Gastroesophageal sphincter (tissue), 4 donors: Measurements from ENCODE around the gene ANAPC7. TPM values are rescaled to one million over a fixed set of nuclear protein-coding genes. Genes with fewer than 3 reads are reported as not detected.

Experiments
- ATAC-seq: fragments of 150-250 bp; one replicate; pipeline ENCODE4 v1.9.1; 2016; ENCODE audit warnings: mild to moderate bottlenecking, moderate library complexity
- H3K27ac ChIP-seq, 4 donors: fragments of 200-600 bp; sonication (generic) in 3 of 4; 1 replicate in 3 of 4; 2 replicates in 1 of 4; pipeline ENCODE4 v1.5.1; 2016 to 2019
- H3K27me3 ChIP-seq: fragments of 200-600 bp; sonication (generic); one replicate; pipeline ENCODE4 v1.5.1; 2019
- H3K36me3 ChIP-seq, 2 donors: fragments of 200-600 bp; sonication (generic); one replicate each; pipeline ENCODE4 v1.5.1; 2019; ENCODE audit warnings: control low read depth in 1 of 2
- H3K4me1 ChIP-seq, 3 donors: fragments of 200-600 bp; sonication (generic); 1 replicate in 2 of 3; 2 replicates in 1 of 3; pipeline ENCODE4 v1.5.1; 2016 to 2019; ENCODE audit warnings: control low read depth in 2 of 3
- H3K4me3 ChIP-seq, 2 donors: fragments of 200-600 bp; sonication (generic); one replicate each; pipeline ENCODE4 v1.5.1; 2019; ENCODE audit warnings: mild to moderate bottlenecking in 1 of 2, moderate library complexity in 1 of 2
- H3K9me3 ChIP-seq, 3 donors: fragments of 200-600 bp; sonication (generic); one replicate each; pipeline ENCODE4 v1.5.1; 2017 to 2019; ENCODE audit warnings: control low read depth in 2 of 3
- EP300 ChIP-seq: sonication (generic); formaldehyde crosslinking; IDR thresholded peaks from one replicate; pipeline ENCODE4 v1.6.1; 2017; ENCODE audit warnings: antibody characterized with exemption, mild to moderate bottlenecking
- POLR2A ChIP-seq, 2 donors: fragments of 450-650 bp; IDR thresholded peaks; one replicate each; pipeline ENCODE4 v1.6.1; 2017; ENCODE audit warnings: antibody characterized with exemption in 2 of 2, mild to moderate bottlenecking in 2 of 2, moderate library complexity in 1 of 2
- POLR2AphosphoS5 ChIP-seq: sonication (generic); formaldehyde crosslinking; IDR thresholded peaks from one replicate; pipeline ENCODE4 v1.6.1; 2017; ENCODE audit warnings: antibody characterized with exemption
- whole genome bisulfite sequencing, 2 donors: methylation state at CpG; one replicate each; pipeline ENCODE4 v1.1.5; 2018; ENCODE audit warnings: low coverage in 1 of 2; 5-methylcytosine and 5-hydroxymethylcytosine counted together
- total RNA-seq, 4 donors: library from RNA; depleted of rRNA; stranded (reverse); fragments of >200 nt; gene quantifications; one replicate each; pipeline ENCODE4 v1.1.0, GENCODE V29; 2016
- TF ChIP-seq, protein P1 (sequence below), 4 experiments: fragments of 200-600 bp in 2 of 4; fragments of 450-650 bp in 2 of 4; sonication (generic) in 1 of 4; IDR thresholded peaks; one replicate each; pipeline ENCODE4 v1.5.1; 2017 to 2019; ENCODE audit warnings: antibody characterized with exemption in 4 of 4, mild to moderate bottlenecking in 2 of 4, moderate library complexity in 2 of 4

Gene ANAPC7, protein sequence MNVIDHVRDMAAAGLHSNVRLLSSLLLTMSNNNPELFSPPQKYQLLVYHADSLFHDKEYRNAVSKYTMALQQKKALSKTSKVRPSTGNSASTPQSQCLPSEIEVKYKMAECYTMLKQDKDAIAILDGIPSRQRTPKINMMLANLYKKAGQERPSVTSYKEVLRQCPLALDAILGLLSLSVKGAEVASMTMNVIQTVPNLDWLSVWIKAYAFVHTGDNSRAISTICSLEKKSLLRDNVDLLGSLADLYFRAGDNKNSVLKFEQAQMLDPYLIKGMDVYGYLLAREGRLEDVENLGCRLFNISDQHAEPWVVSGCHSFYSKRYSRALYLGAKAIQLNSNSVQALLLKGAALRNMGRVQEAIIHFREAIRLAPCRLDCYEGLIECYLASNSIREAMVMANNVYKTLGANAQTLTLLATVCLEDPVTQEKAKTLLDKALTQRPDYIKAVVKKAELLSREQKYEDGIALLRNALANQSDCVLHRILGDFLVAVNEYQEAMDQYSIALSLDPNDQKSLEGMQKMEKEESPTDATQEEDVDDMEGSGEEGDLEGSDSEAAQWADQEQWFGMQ
- 10 to 100 TPM; 40.4 to 50.1 (median 46.2) TPM for total RNA-seq

DNA sequence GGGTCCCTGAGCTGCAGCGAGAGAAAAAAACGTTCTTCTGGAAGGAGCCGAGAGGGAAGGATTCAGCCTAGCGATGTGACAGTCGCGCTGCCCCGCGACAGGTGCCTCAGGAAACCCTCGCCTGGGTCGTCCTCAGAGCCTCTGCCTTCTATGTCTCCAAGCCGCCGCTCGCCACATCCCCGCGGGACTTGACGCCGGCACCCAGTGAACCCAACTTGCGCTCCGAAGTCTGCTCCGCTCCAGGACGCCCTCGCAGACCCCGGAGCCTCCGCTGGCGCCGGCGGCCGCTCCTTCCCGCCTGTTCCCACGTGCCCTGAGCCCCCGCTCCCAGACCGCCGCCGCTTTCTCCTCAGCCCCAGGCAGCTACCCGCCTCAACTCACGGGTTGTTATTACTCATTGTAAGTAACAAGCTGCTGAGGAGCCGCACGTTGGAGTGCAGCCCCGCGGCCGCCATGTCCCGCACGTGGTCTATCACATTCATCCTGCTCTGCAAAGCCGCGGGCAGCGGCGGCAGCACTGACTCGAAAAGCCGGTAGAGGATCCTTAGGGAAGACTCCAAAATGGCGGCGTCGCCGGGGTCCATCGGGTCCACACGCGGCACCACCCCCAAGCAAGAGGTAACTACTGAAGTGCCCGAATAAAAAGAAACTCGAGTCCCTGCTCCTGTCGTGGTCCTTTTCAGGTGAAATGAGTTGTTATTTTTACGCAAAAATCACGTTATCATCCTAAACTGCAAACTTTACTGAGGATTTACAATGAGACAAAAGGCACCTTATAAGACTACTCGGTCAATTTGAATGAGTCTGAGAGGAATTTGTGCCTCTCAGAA lies at the start of gene ANAPC7:
Gene ANAPC7 (minus strand): TSS at position 563 of the 830 bp plus-strand sequence. CDS start 81 bp downstream, at position 482.
- H3K27me3 ChIP-seq, result no peaks in the 10 kb centered on the region
- ATAC-seq, result peak; percentile 97
- TF ChIP-seq POLR2A (IDR thresholded peaks at IDR 0.05) (peak; percentile 32 to 41), POLR2AphosphoS5 (peak; percentile 81)
- TF ChIP-seq, protein P1, sequence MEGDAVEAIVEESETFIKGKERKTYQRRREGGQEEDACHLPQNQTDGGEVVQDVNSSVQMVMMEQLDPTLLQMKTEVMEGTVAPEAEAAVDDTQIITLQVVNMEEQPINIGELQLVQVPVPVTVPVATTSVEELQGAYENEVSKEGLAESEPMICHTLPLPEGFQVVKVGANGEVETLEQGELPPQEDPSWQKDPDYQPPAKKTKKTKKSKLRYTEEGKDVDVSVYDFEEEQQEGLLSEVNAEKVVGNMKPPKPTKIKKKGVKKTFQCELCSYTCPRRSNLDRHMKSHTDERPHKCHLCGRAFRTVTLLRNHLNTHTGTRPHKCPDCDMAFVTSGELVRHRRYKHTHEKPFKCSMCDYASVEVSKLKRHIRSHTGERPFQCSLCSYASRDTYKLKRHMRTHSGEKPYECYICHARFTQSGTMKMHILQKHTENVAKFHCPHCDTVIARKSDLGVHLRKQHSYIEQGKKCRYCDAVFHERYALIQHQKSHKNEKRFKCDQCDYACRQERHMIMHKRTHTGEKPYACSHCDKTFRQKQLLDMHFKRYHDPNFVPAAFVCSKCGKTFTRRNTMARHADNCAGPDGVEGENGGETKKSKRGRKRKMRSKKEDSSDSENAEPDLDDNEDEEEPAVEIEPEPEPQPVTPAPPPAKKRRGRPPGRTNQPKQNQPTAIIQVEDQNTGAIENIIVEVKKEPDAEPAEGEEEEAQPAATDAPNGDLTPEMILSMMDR (IDR thresholded peaks at IDR 0.05), result no peak
- peaks cover 0 to 22% of the 10 kb centered on the region in 2 donors for H3K36me3 ChIP-seq
- H3K4me1 ChIP-seq, result peaks cover 0 to 42% (median 9%) of the 10 kb centered on the region in 3 donors
- no peaks in the 10 kb centered on the region for H3K9me3 ChIP-seq
- H3K27ac ChIP-seq, result peak within 1 kb of the TSS; percentile 91 to 96 (median 92)
- 0% methylated on average over 14 to 16 of the region's 62 CpGs for WGBS, 2 donors
- peak within 1 kb of the TSS; percentile 66 to 96 for H3K4me3 ChIP-seq

DNA sequence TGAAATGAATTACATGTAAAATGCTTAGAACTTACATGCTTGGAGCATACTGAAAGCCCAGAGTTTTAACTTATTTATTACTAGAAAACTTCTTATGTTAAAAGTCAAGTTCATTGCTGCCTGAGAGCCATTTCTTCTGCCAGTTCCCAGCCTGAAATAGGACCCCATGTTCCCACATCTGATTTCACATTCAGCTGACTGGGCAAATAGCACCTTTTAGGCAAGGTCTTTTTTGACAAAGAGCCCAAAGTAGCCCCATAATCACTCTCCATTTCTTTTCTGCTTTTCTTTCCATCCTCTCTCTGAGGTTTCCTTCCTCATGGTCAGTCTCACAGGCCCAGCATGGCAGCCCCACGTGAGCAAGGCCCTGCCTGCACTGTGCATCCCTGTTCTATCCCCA lies 47.8 kb upstream of the ANAPC7 start:
- peaks cover 0 to 46% of the 10 kb centered on the region in 2 donors for H3K36me3 ChIP-seq
- no peak for ATAC-seq
- WGBS, 2 donors, result 40% methylated on average over 1 of the region's 1 CpG; no CpG with 5 or more reads in 1 of the 2 donors
- no peak overlapping the region for H3K4me3 ChIP-seq
- H3K9me3 ChIP-seq, result no peaks in the 10 kb centered on the region
- H3K27ac ChIP-seq, result peak overlapping the region in 1 of 4 donors; percentile 87
- peaks cover 0 to 26% (median 17%) of the 10 kb centered on the region in 3 donors for H3K4me1 ChIP-seq
- TF ChIP-seq EP300 (no peak), POLR2A (IDR thresholded peaks at IDR 0.05) (no peak), POLR2AphosphoS5 (no peak)
- TF ChIP-seq, protein P1 (IDR thresholded peaks at IDR 0.05), result no peak
- H3K27me3 ChIP-seq, result no peaks in the 10 kb centered on the region

DNA sequence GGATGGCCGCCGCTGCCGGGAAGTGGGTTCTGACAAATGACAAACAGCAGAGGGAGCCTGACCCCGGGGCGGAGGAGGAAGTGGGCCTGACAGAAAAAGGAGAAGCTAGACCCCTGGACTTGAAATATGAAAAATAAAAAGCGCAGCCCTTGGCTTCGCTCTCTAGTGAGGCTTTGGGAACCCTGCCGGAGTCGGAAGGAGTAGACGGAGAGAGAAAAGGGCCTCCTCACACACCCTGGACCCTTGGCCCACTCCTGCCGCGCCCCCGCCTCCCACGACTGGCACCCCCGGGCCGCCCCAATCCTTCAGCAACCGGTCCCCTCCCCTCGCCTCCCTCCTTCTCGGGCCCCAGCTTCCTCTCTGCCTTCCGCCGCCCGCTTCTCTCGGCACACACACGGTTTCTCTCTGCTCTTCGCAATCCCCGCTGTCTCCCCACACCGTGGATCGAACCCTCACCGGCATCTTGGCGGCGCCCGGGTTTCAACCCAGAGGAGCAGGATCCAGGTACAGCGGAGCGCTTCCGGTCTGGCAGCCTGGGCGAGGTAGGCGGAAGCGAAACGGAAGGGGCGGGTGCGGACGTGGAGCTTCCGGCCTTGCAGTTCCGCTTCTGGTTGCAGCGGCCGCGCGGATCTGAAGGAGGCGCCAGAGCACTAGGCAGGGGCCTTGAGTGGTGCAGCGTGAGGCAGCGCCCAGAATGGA lies 46.4 kb upstream of the ANAPC7 start, which contains the start of gene ARPC3:
Gene ARPC3 (minus strand): TSS at position 539 of the 699 bp plus-strand sequence. CDS start 77 bp downstream, at position 462.
- Histone ChIP-seq H3K27me3 (no peaks in the 10 kb centered on the region), H3K27ac (peak within 1 kb of the TSS; percentile 78 to 95 (median 91)), H3K4me1 (peaks cover 0 to 38% (median 17%) of the 10 kb centered on the region in 3 donors), H3K36me3 (peaks cover 0 to 46% of the 10 kb centered on the region in 2 donors), H3K9me3 (no peaks in the 10 kb centered on the region), H3K4me3 (peak within 1 kb of the TSS; percentile 65 to 76)
- 1 to 2% methylated on average over 10 to 34 of the region's 51 CpGs for WGBS, 2 donors
- TF ChIP-seq POLR2A (IDR thresholded peaks at IDR 0.05), result peak; percentile 29 to 38
- no peak for TF ChIP-seq EP300
- TF ChIP-seq POLR2AphosphoS5, result peak; percentile 82
- TF ChIP-seq, protein P1 (IDR thresholded peaks at IDR 0.05), result peak; percentile 67 to 92 (median 90)
- peak; percentile 99 for ATAC-seq

DNA sequence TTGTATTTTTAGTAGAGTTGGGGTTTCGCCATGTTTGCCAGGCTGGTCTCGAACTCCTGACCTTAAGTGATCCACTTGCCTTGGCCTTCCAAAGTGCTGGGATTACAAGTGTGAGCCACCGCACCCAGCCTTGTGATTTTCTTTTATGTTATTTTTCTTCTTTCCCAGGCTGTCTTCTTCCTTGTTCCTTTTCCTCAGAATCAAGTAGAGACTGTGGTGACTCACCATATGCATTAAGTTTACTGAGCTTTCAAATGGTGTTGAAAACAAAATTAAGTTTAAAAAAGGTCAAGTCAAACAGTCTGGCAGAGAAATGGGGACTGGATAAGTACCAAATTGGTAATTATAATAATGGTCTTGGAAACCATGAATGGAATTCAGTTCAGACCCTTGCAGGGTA lies 40.9 kb upstream of the ANAPC7 start:
- Histone ChIP-seq H3K27me3 (no peaks in the 10 kb centered on the region), H3K36me3 (peaks cover 0 to 67% of the 10 kb centered on the region in 2 donors), H3K4me3 (no peak overlapping the region), H3K27ac (no peak overlapping the region), H3K9me3 (no peaks in the 10 kb centered on the region), H3K4me1 (peaks cover 0 to 43% (median 17%) of the 10 kb centered on the region in 3 donors)
- no peak for ATAC-seq
- WGBS, 2 donors, result 87 to 100% methylated on average over 3 of the region's 3 CpGs
- TF ChIP-seq POLR2AphosphoS5, result no peak
- TF ChIP-seq EP300, result no peak
- no peak for TF ChIP-seq POLR2A (IDR thresholded peaks at IDR 0.05)
- TF ChIP-seq, protein P1 (IDR thresholded peaks at IDR 0.05), result no peak
